Measurements from ENCODE around the gene LIF. TPM values are rescaled to one million over a fixed set of nuclear protein-coding genes. Genes with fewer than 3 reads are reported as not detected.

Gene LIF
- total RNA-seq, 1 donor from 2014 or later = 919 TPM

DNA sequence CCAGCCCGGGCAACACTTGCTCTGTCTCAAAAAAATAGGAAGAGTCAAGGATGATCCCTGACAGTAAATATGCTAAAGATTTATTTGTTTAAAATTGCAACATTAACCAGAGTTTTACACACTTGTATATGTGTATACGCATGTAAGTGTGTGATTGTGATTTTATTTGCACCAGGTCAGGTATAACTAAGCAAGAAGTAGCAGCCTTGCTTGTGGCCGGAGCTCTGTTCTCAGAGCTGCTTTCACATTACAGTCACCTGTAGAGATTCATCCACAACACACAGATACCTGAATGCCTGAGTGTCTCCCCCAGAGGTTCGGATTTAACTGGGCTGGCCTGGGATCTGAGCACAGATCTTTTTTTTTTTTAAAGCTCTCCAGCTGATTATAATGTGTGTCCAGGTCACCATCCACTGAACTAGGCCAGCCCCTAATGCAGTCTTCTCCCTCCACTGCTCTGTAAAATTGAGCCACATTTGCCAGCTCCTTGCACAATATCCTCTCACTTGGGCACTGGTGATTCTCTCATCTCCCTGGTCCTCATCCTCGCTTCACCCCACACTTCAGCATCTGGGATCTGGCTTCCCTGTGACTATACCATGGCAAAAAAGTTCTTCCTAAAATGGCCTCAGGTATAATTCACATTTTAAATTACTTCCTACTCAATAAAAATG lies 48.3 kb downstream of the LIF start:
- Mint-ChIP-seq H3K4me1 (ENCODE audit: low read depth) (peaks cover 55% of the 10 kb centered on the region), H3K27me3 (ENCODE audit: low read depth) (no peaks in the 10 kb centered on the region), H3K4me3 (ENCODE audit: low read depth) (no peak overlapping the region), H3K9me3 (peaks cover 4% of the 10 kb centered on the region), H3K36me3 (ENCODE audit: low read depth) (peaks cover 22% of the 10 kb centered on the region), H3K27ac (peak overlapping the region; percentile 63)
- no peak for DNase-seq (ENCODE audit: low spot score)
- intact Hi-C loops (cut with micrococcal nuclease) = loop anchor here (5.0 kb wide), 1 partner anchor 41 kb away; no protein-coding TSS in a partner anchor

DNA sequence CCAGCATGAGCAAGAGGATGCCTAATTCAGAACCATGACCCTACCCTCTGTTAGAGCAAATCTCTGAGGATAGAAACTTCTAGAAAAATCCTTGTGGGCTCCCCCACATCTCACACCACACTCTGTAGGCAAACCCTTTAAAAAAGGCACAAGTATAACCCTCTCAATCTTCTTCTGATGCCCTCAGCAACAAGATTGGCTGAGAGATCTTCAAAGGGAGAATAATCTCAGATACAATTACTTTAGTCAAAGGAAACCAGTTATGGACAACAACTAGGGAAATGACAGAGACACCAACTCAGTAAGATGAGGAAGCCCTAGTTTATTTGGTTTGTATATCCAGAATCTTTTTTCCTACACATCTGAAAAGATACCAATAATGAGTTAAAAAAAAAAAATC lies 49.2 kb downstream of the LIF start:
- H3K27ac Mint-ChIP-seq = peak overlapping the region; percentile 92
- intact Hi-C loops (cut with micrococcal nuclease) = loop anchor here (2.0 to 5.0 kb wide), 2 partner anchors 17 to 40 kb away; no protein-coding TSS in a partner anchor
- no peak overlapping the region for H3K4me3 Mint-ChIP-seq (ENCODE audit: low read depth)
- H3K36me3 Mint-ChIP-seq (ENCODE audit: low read depth) = peaks cover 31% of the 10 kb centered on the region
- peaks cover 64% of the 10 kb centered on the region for H3K4me1 Mint-ChIP-seq (ENCODE audit: low read depth)
- H3K9me3 Mint-ChIP-seq = peaks cover 10% of the 10 kb centered on the region
- no peaks in the 10 kb centered on the region for H3K27me3 Mint-ChIP-seq (ENCODE audit: low read depth)
- DNase-seq (ENCODE audit: low spot score) = no peak

DNA sequence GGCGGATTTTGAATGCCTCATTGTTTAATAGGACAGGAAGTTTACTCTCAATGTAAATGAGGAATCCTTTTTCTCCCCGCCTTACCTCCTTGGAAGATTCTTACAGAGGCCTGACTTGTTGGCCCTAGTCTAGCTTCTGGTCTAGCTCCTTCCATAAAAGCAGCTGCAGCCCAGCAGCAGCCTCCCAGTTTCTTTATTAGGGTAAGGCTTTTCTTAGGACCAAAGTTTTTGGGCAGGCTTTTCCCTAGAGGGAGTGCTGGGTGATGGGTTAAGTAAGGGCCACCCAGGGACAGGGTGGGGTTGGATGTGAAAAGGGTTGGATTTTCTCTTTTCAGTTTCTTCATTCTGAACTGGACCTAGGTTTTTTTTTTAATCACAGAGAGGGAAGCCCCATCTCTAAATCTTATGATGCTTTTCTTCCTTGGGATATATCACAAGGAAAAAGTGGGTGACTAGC lies 49.7 kb downstream of the LIF start:
- peaks cover 69% of the 10 kb centered on the region for H3K4me1 Mint-ChIP-seq (ENCODE audit: low read depth)
- intact Hi-C loops (cut with micrococcal nuclease) = loop anchor here (2.0 to 5.0 kb wide), 2 partner anchors 18 to 40 kb away; no protein-coding TSS in a partner anchor
- no peaks in the 10 kb centered on the region for H3K27me3 Mint-ChIP-seq (ENCODE audit: low read depth)
- peaks cover 15% of the 10 kb centered on the region for H3K9me3 Mint-ChIP-seq
- H3K36me3 Mint-ChIP-seq (ENCODE audit: low read depth) = peaks cover 34% of the 10 kb centered on the region
- H3K4me3 Mint-ChIP-seq (ENCODE audit: low read depth) = peak overlapping the region; percentile 33
- H3K27ac Mint-ChIP-seq = peak overlapping the region; percentile 92
- DNase-seq (ENCODE audit: low spot score) = no peak

DNA sequence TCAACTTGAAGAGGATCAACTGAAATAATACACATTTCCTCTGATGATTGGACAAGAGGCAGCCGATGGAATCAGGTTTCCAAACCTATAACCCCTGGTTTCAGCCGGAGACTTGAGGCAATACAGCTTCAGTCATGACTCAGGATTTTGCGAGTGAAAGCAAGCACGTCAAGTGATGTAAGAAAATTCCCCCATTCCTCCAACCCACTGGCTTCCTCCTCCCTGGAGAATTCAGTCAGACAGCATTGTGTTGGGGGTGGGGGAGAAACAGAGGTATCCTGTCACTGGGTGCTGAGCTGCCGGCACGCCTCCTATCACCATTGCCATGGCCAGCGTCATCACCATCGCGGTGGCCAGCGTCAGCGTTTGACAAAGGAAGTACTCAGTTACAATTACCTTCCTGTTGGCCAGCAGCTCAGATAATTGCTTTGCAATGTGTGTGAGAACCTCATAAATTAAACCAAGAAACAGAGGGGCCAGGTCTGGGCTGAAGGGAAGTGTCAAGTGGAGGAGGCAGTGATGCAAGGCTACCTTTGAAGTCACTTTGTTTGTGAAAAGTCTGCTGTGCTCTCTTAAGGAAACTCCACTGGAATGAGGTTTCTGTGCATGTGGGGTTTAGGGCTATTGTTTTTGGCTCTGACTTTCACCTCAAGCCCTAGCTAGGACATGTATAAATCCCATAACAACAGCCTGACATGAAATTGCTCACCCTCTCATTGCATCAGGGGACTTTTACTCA lies 50.2 kb downstream of the LIF start:
- Mint-ChIP-seq H3K4me1 (ENCODE audit: low read depth) (peaks cover 73% of the 10 kb centered on the region), H3K36me3 (ENCODE audit: low read depth) (peaks cover 33% of the 10 kb centered on the region), H3K4me3 (ENCODE audit: low read depth) (peak overlapping the region; percentile 33), H3K9me3 (peaks cover 16% of the 10 kb centered on the region), H3K27ac (peak overlapping the region; percentile 92), H3K27me3 (ENCODE audit: low read depth) (no peaks in the 10 kb centered on the region)
- intact Hi-C loops (cut with micrococcal nuclease) = loop anchor here (2.0 to 5.0 kb wide), 2 partner anchors 18 to 39 kb away; no protein-coding TSS in a partner anchor
- DNase-seq (ENCODE audit: low spot score) = no peak

DNA sequence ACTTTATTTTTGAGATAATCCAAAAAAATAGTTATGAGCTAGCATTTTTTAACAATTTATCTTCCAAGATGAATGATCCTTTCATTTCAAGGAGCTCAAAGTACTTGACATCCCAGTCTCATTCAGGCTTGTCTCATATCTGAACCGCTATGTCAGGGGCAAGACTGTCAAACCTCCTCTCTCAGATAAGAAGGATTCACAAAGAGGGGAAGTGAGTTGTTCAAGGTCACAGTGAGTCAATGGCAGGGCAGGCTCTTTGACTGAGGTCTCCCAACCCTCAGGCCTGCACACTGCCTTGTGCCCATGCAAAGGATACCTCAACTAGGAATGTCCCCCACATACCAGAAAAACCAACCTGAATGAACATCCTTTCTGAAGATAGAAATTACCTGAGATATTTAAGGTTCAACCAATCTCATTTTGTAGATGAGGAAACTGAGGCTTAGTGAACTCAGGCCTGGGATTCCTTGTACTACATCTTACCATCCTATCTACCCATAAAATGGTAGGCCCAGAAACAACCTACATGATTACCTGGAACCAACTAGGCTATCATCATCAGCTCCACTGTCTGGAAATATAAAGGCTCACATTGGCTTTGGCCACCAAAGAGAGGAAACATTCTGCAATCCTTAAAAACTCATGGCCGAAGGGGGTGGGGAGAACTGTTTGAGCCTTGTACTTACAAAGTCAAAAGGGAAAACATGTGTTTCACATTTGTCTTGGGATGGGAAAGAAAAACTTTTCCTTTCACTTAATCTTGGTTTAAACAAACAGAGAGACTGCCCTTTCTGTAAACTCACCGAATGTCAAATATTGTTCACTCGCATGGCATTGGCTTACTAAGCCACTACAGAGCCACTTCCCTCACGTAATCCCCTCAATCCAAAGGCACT lies 51.1 kb downstream of the LIF start:
- Mint-ChIP-seq H3K4me1 (ENCODE audit: low read depth) (peaks cover 81% of the 10 kb centered on the region), H3K27me3 (ENCODE audit: low read depth) (no peaks in the 10 kb centered on the region), H3K36me3 (ENCODE audit: low read depth) (peaks cover 41% of the 10 kb centered on the region), H3K4me3 (ENCODE audit: low read depth) (peak overlapping the region; percentile 17), H3K9me3 (peaks cover 16% of the 10 kb centered on the region), H3K27ac (peak overlapping the region; percentile 92)
- intact Hi-C loops (cut with micrococcal nuclease) = loop anchor here (2.0 to 5.0 kb wide), 2 partner anchors 19 to 38 kb away; no protein-coding TSS in a partner anchor
- no peak for DNase-seq (ENCODE audit: low spot score)

DNA sequence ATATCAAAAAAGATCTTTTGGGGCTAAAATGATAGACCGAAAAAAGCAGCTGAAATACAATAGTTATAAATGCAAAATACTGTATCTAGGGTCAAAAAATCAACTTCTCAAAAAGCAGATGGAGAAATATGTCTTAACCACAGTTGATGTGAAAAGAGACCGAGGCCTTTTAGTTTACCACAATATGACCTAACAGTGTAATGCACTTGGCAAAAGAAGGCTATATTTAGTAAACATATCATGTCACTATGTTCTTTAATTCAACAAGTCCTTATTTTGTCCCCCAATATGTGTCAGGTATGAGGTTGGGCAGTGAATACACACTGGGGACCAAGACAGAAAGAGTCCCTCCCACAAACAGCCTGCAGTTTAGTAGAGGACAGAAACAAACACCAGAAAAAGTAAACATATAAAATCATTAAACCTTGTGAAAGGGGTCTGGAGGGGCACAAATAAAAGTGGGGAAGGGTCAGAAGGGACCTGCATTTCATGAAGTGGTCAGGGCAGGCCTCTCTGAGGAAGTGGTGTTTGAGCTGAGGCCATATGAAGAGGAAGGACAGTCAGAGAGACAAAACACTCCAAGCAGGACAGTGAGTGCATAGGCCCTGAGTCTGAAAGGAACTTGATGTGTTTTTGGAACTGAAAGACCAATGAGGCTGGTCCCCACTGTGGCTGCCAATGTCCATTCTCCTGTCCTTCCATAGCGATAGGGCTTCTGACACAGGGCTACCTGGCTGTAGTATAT lies 53.4 kb downstream of the LIF start:
- H3K27me3 Mint-ChIP-seq (ENCODE audit: low read depth) = no peaks in the 10 kb centered on the region

DNA sequence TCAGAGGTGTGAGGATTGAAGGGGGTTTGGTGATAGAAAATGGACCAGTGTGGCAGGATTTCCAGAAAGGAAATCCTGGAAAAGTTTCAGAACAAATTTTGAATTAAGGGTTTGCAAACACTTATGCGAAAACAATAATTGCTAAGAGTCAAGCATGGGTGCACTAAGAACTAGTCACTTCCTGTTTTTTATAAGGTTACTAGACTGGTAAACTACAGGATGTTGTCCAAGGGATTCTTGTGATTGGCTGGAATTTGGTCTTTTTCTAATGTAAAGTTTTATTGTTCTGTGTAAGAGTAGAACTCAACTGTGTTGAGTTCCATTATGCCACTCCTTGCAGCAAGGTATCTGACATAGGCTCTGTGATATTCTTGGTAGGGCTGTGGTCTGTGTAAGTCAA lies 54.1 kb downstream of the LIF start:
- peak overlapping the region; percentile 35 for H3K4me3 Mint-ChIP-seq (ENCODE audit: low read depth)
- peaks cover 16% of the 10 kb centered on the region for H3K9me3 Mint-ChIP-seq
- DNase-seq (ENCODE audit: low spot score) = no peak
- peaks cover 46% of the 10 kb centered on the region for H3K36me3 Mint-ChIP-seq (ENCODE audit: low read depth)
- peaks cover 88% of the 10 kb centered on the region for H3K4me1 Mint-ChIP-seq (ENCODE audit: low read depth)
- no peaks in the 10 kb centered on the region for H3K27me3 Mint-ChIP-seq (ENCODE audit: low read depth)
- peak overlapping the region; percentile 90 for H3K27ac Mint-ChIP-seq
- intact Hi-C loops (cut with micrococcal nuclease) = no loop called here

More for the DNA sequence above, 53.4 kb downstream of the LIF start:
- peak overlapping the region; percentile 90 for H3K27ac Mint-ChIP-seq
- intact Hi-C loops (cut with micrococcal nuclease) = no loop called here
- DNase-seq (ENCODE audit: low spot score) = no peak
- peaks cover 86% of the 10 kb centered on the region for H3K4me1 Mint-ChIP-seq (ENCODE audit: low read depth)
- H3K4me3 Mint-ChIP-seq (ENCODE audit: low read depth) = no peak overlapping the region
- peaks cover 16% of the 10 kb centered on the region for H3K9me3 Mint-ChIP-seq
- H3K36me3 Mint-ChIP-seq (ENCODE audit: low read depth) = peaks cover 44% of the 10 kb centered on the region

DNA sequence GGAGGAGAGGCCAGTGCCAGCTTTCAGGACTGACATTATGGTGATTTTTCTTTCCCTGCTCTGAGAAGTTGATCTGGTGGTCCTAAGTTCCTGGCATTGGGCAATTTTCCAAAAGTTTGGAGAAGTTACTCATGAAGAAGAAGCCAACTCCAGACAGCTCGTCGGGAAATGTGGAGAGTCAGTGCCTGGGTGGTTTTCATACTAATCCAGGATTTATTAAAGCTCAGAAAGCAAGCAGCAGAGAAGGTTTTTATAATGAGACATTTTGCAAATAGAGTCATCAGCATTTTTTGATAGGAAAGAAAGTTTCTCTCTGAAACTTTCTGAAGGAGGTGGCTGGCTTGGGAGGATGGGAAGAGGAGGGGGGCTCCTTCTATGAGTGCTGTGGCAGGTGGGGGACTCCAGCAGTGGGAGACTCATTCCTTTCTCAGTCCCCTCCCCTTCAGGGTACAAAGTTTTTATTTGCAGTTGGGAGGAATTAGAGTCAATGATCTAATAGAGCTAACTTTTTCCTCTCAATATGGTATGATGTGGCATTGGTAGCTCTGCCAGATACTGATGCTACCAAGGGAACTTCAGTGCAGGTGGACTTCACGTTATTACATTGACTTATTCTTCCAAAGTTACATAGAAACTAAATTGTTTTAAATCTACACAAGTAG lies 55.4 kb downstream of the LIF start:
- no peak for DNase-seq (ENCODE audit: low spot score)
- no peak overlapping the region for H3K4me3 Mint-ChIP-seq (ENCODE audit: low read depth)
- H3K9me3 Mint-ChIP-seq = peaks cover 16% of the 10 kb centered on the region
- intact Hi-C loops (cut with micrococcal nuclease) = no loop called here
- peaks cover 87% of the 10 kb centered on the region for H3K4me1 Mint-ChIP-seq (ENCODE audit: low read depth)
- peak overlapping the region; percentile 88 for H3K27ac Mint-ChIP-seq
- H3K27me3 Mint-ChIP-seq (ENCODE audit: low read depth) = no peaks in the 10 kb centered on the region
- H3K36me3 Mint-ChIP-seq (ENCODE audit: low read depth) = peaks cover 51% of the 10 kb centered on the region

DNA sequence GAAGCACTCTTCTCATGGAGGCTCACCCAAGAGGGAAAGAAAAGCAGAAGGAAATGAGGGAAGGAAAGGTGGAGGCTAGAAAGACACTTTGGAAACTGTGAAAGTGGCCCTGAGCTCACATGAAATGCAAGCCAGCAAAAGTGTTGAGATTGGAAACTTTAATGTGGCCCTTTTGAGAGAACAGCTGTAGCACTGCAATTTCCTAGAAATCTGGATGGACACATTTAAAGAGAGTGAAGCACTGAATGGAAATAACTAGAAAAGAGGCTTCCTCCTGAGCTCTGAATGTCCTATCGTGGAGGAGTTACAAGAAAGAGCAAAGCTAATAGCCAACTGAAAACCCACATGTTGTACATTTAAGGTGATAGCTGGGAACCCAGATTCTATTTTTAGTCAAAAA lies 56.0 kb downstream of the LIF start:
- intact Hi-C loops (cut with micrococcal nuclease) = no loop called here
- DNase-seq (ENCODE audit: low spot score) = no peak

More for the DNA sequence above, 56.0 kb downstream of the LIF start:
- peak overlapping the region; percentile 88 for H3K27ac Mint-ChIP-seq
- no peaks in the 10 kb centered on the region for H3K27me3 Mint-ChIP-seq (ENCODE audit: low read depth)
- peaks cover 84% of the 10 kb centered on the region for H3K4me1 Mint-ChIP-seq (ENCODE audit: low read depth)
- peaks cover 16% of the 10 kb centered on the region for H3K9me3 Mint-ChIP-seq
- H3K36me3 Mint-ChIP-seq (ENCODE audit: low read depth) = peaks cover 46% of the 10 kb centered on the region
- no peak overlapping the region for H3K4me3 Mint-ChIP-seq (ENCODE audit: low read depth)
